ENCODE measurements around the gene CDH10. TPM values are rescaled to one million over a fixed set of nuclear protein-coding genes. Genes with fewer than 3 reads are reported as not detected.

The CDH10 gene
- total RNA-seq, 2 experiments from 2014 or later = not detected

GRCh38 chr5:24571302-24571701, 73.5 kb downstream of the CDH10 start:
- no peaks in the 10 kb centered on the region for H3K9me3 ChIP-seq (ENCODE audit: low read length)
- H3K27ac ChIP-seq (ENCODE audit: low read depth, low read length, poor library complexity, severe bottlenecking) = no peak overlapping the region
- H3K36me3 ChIP-seq (ENCODE audit: insufficient read depth, low read length) = no peaks in the 10 kb centered on the region
- TF ChIP-seq, protein P1, sequence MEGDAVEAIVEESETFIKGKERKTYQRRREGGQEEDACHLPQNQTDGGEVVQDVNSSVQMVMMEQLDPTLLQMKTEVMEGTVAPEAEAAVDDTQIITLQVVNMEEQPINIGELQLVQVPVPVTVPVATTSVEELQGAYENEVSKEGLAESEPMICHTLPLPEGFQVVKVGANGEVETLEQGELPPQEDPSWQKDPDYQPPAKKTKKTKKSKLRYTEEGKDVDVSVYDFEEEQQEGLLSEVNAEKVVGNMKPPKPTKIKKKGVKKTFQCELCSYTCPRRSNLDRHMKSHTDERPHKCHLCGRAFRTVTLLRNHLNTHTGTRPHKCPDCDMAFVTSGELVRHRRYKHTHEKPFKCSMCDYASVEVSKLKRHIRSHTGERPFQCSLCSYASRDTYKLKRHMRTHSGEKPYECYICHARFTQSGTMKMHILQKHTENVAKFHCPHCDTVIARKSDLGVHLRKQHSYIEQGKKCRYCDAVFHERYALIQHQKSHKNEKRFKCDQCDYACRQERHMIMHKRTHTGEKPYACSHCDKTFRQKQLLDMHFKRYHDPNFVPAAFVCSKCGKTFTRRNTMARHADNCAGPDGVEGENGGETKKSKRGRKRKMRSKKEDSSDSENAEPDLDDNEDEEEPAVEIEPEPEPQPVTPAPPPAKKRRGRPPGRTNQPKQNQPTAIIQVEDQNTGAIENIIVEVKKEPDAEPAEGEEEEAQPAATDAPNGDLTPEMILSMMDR (conservative IDR thresholded peaks at IDR 0.05; ENCODE audit: low read length) = no peak
- no peak for TF ChIP-seq EZH2phosphoT487 (IDR thresholded peaks at IDR 0.05; ENCODE audit: borderline replicate concordance, low read depth, low read length)
- no peaks in the 10 kb centered on the region for H3K79me2 ChIP-seq (ENCODE audit: insufficient read depth, low read depth, low read length)
- H4K20me1 ChIP-seq (ENCODE audit: insufficient read depth, low read length) = no peaks in the 10 kb centered on the region
- no peaks in the 10 kb centered on the region for H3K4me1 ChIP-seq (ENCODE audit: insufficient read depth, low read length, poor library complexity, severe bottlenecking)
- no peak overlapping the region for H3K4me2 ChIP-seq (ENCODE audit: low read length)
- no peak for DNase-seq (ENCODE audit: low spot score)
- no TSS peak for BruUV-seq (replicated peaks)
- ChIA-PET CTCF (ENCODE audit: unreplicated experiment) (no interaction called here), POLR2A (interaction anchor here (0.5 kb wide), 1 partner anchor 16 kb away, joined by 3 read pairs; no protein-coding TSS in a partner anchor)
- intact Hi-C loops (cut with micrococcal nuclease; ENCODE audit: unreplicated experiment) = no loop called here
- no peak overlapping the region for H2AFZ ChIP-seq (ENCODE audit: low read length)
- no peak overlapping the region for H3K4me3 ChIP-seq (ENCODE audit: low read depth, low read length, poor library complexity, severe bottlenecking)
- no peaks in the 10 kb centered on the region for H3K9me2 ChIP-seq (ENCODE audit: insufficient read depth, low read length)

- no peaks in the 10 kb centered on the region for H3K4me1 ChIP-seq (ENCODE audit: insufficient read depth, low read length, poor library complexity, severe bottlenecking)
- H3K4me2 ChIP-seq (ENCODE audit: low read length) = no peak overlapping the region
- BruUV-seq (replicated peaks) = no TSS peak
- no peaks in the 10 kb centered on the region for H3K9me2 ChIP-seq (ENCODE audit: insufficient read depth, low read length)
- CTCF ChIA-PET (ENCODE audit: unreplicated experiment) = no interaction called here
- no peaks in the 10 kb centered on the region for H4K20me1 ChIP-seq (ENCODE audit: insufficient read depth, low read length)
- no peaks in the 10 kb centered on the region for H3K36me3 ChIP-seq (ENCODE audit: insufficient read depth, low read length)
- H3K79me2 ChIP-seq (ENCODE audit: insufficient read depth, low read depth, low read length) = no peaks in the 10 kb centered on the region
- no peak overlapping the region for H2AFZ ChIP-seq (ENCODE audit: low read length)
- H3K27ac ChIP-seq (ENCODE audit: low read depth, low read length, poor library complexity, severe bottlenecking) = no peak overlapping the region
- DNase-seq (ENCODE audit: low spot score) = no peak
- H3K4me3 ChIP-seq (ENCODE audit: low read depth, low read length, poor library complexity, severe bottlenecking) = no peak overlapping the region
- no peaks in the 10 kb centered on the region for H3K9me3 ChIP-seq (ENCODE audit: low read length)
- intact Hi-C loops (cut with micrococcal nuclease; ENCODE audit: unreplicated experiment) = no loop called here
- POLR2A ChIA-PET = interaction anchor here (0.7 kb wide), 1 partner anchor 19 kb away, joined by 3 read pairs; no protein-coding TSS in a partner anchor
- TF ChIP-seq, protein P1 (conservative IDR thresholded peaks at IDR 0.05; ENCODE audit: low read length) = no peak
Observed at GRCh38 chr5:24566933-24567332, 77.8 kb downstream of the CDH10 start.

- no TSS peak for BruUV-seq (replicated peaks)
- H3K9me2 ChIP-seq (ENCODE audit: insufficient read depth, low read length) = no peaks in the 10 kb centered on the region
- intact Hi-C loops (cut with micrococcal nuclease; ENCODE audit: unreplicated experiment) = no loop called here
- DNase-seq (ENCODE audit: low spot score) = no peak
- H3K36me3 ChIP-seq (ENCODE audit: insufficient read depth, low read length) = no peaks in the 10 kb centered on the region
- no peaks in the 10 kb centered on the region for H4K20me1 ChIP-seq (ENCODE audit: insufficient read depth, low read length)
- no peak overlapping the region for H2AFZ ChIP-seq (ENCODE audit: low read length)
- no peak overlapping the region for H3K4me2 ChIP-seq (ENCODE audit: low read length)
- no peak overlapping the region for H3K27ac ChIP-seq (ENCODE audit: low read depth, low read length, poor library complexity, severe bottlenecking)
- no peaks in the 10 kb centered on the region for H3K9me3 ChIP-seq (ENCODE audit: low read length)
- no peak overlapping the region for H3K4me3 ChIP-seq (ENCODE audit: low read depth, low read length, poor library complexity, severe bottlenecking)
- no peaks in the 10 kb centered on the region for H3K4me1 ChIP-seq (ENCODE audit: insufficient read depth, low read length, poor library complexity, severe bottlenecking)
- H3K79me2 ChIP-seq (ENCODE audit: insufficient read depth, low read depth, low read length) = no peaks in the 10 kb centered on the region
- no peak for TF ChIP-seq EZH2phosphoT487 (IDR thresholded peaks at IDR 0.05; ENCODE audit: borderline replicate concordance, low read depth, low read length)
- TF ChIP-seq, protein P1 (conservative IDR thresholded peaks at IDR 0.05; ENCODE audit: low read length) = no peak
- CTCF ChIA-PET (ENCODE audit: unreplicated experiment) = no interaction called here
- POLR2A ChIA-PET = no interaction called here
Observed at GRCh38 chr5:24555229-24555628, 89.5 kb downstream of the CDH10 start.
